Putamen (tissue), 1 donor: Measurements from ENCODE around the gene EEA1.

Experiments
- DNase-seq: peaks from one replicate; pipeline ENCODE4 v3.0.0-alpha.2; 2016; ENCODE audit warnings: low spot score

EEA1 gene

GRCh38 chr12:92747151-92747550 is 181.9 kb downstream of the EEA1 start:
- DNase-seq, result no peak

- peak; percentile 79 for DNase-seq
Measured at GRCh38 chr12:92745856-92746550, 183.1 kb downstream of the EEA1 start.

GRCh38 chr12:92743026-92743425 is 186.1 kb downstream of the EEA1 start:
- no peak for DNase-seq

- no peak for DNase-seq
Measured at GRCh38 chr12:92740411-92740810, 188.7 kb downstream of the EEA1 start.

GRCh38 chr12:92739113-92739512 is 190.0 kb downstream of the EEA1 start:
- DNase-seq, result no peak

- DNase-seq, result no peak
Measured at GRCh38 chr12:92737855-92738850, 190.9 kb downstream of the EEA1 start.

- no peak for DNase-seq
Measured at GRCh38 chr12:92736605-92737004, 192.5 kb downstream of the EEA1 start.

- DNase-seq, result no peak
Measured at GRCh38 chr12:92735131-92735721, 193.9 kb downstream of the EEA1 start.

- DNase-seq, result no peak
Measured at GRCh38 chr12:92733661-92734060, 195.4 kb downstream of the EEA1 start.

GRCh38 chr12:92733181-92733580 is 195.9 kb downstream of the EEA1 start:
- no peak for DNase-seq

GRCh38 chr12:92732716-92733115 is 196.4 kb downstream of the EEA1 start:
- no peak for DNase-seq

- DNase-seq, result no peak
Measured at GRCh38 chr12:92732216-92732615, 196.9 kb downstream of the EEA1 start.

GRCh38 chr12:92730758-92731157 is 198.3 kb downstream of the EEA1 start:
- DNase-seq, result no peak

GRCh38 chr12:92729773-92730305 is 199.3 kb downstream of the EEA1 start:
- DNase-seq, result no peak

- DNase-seq, result no peak
Measured at GRCh38 chr12:92726850-92727249, 202.2 kb downstream of the EEA1 start.

- no peak for DNase-seq
Measured at GRCh38 chr12:92722897-92723296, 206.2 kb downstream of the EEA1 start.

- DNase-seq, result no peak
Measured at GRCh38 chr12:92721656-92722055, 207.4 kb downstream of the EEA1 start.

- DNase-seq, result no peak
Measured at GRCh38 chr12:92721130-92721529, 208.0 kb downstream of the EEA1 start.
